Measurements from ENCODE around the gene VAPB.
"Not testable (repeated sequence)": the region's sequence is repeated elsewhere in the genome, so short reads cannot be mapped to it uniquely, and the experiment has no call there.

DNA sequence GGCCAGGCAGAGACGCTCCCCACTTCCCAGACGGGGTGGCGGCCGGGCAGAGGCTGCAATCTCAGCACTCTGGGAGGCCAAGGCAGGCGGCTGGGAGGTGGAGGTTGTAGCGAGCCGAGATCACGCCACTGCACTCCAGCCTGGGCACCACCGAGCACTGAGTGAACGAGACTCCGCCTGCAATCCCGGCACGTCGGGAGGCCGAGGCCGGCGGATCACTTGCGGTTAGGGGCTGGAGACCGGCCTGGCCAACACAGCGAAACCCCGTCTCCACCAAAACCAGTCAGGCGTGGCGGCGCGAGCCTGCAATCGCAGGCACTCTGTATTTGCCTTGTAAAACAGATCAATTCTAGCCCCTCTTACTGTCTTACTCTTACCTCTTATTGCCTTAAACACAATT, 25.8 kb downstream of the VAPB start:
- TF ChIP-seq POLR2A, POLR2AphosphoS5 (IDR thresholded peaks at IDR 0.05): not testable (repeated sequence)
- TF ChIP-seq, protein P1, sequence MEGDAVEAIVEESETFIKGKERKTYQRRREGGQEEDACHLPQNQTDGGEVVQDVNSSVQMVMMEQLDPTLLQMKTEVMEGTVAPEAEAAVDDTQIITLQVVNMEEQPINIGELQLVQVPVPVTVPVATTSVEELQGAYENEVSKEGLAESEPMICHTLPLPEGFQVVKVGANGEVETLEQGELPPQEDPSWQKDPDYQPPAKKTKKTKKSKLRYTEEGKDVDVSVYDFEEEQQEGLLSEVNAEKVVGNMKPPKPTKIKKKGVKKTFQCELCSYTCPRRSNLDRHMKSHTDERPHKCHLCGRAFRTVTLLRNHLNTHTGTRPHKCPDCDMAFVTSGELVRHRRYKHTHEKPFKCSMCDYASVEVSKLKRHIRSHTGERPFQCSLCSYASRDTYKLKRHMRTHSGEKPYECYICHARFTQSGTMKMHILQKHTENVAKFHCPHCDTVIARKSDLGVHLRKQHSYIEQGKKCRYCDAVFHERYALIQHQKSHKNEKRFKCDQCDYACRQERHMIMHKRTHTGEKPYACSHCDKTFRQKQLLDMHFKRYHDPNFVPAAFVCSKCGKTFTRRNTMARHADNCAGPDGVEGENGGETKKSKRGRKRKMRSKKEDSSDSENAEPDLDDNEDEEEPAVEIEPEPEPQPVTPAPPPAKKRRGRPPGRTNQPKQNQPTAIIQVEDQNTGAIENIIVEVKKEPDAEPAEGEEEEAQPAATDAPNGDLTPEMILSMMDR (IDR thresholded peaks at IDR 0.05), result not testable (repeated sequence)
